ENCODE data around the gene ATP6AP2. TPM values are rescaled to one million over a fixed set of nuclear protein-coding genes. Genes with fewer than 3 reads are reported as not detected.

The ATP6AP2 gene
- total and polyA plus RNA-seq, 2 experiments from 2014 or later: 50.5 to 164 TPM

GRCh38 chrX:40632199-40632598, 51.4 kb downstream of the ATP6AP2 start:
- no peaks in the 10 kb centered on the region for H3K9me3 ChIP-seq (ENCODE audit: low read depth)
- peaks cover 12% of the 10 kb centered on the region for H3K36me3 ChIP-seq
- no peaks in the 10 kb centered on the region for H3K4me1 ChIP-seq (ENCODE audit: low read depth)
- no peak for DNase-seq (ENCODE audit: low read depth in 1 of 2, low spot score in 1 of 2)
- no peaks in the 10 kb centered on the region for H3K27me3 ChIP-seq
- TF ChIP-seq CTCF (IDR thresholded peaks at IDR 0.05; ENCODE audit: low read depth, low read length): no peak
- H3K27ac ChIP-seq: no peak overlapping the region
- no peak overlapping the region for H3K4me3 ChIP-seq

GRCh38 chrX:40637687-40638086, 56.9 kb downstream of the ATP6AP2 start:
- Histone ChIP-seq H3K4me1 (ENCODE audit: low read depth) (no peaks in the 10 kb centered on the region), H3K36me3 (peaks cover 7% of the 10 kb centered on the region), H3K27ac (no peak overlapping the region), H3K27me3 (no peaks in the 10 kb centered on the region), H3K9me3 (ENCODE audit: low read depth) (no peaks in the 10 kb centered on the region), H3K4me3 (no peak overlapping the region)
- no peak for DNase-seq (ENCODE audit: low read depth in 1 of 2, low spot score in 1 of 2)
- no peak for TF ChIP-seq CTCF (IDR thresholded peaks at IDR 0.05; ENCODE audit: low read depth, low read length)

GRCh38 chrX:40644176-40644575, 63.4 kb downstream of the ATP6AP2 start:
- Histone ChIP-seq H3K4me1 (ENCODE audit: low read depth) (no peaks in the 10 kb centered on the region), H3K36me3 (no peaks in the 10 kb centered on the region), H3K9me3 (ENCODE audit: low read depth) (no peaks in the 10 kb centered on the region), H3K27ac (no peak overlapping the region), H3K27me3 (no peaks in the 10 kb centered on the region), H3K4me3 (no peak overlapping the region)
- no peak for TF ChIP-seq CTCF (IDR thresholded peaks at IDR 0.05; ENCODE audit: low read depth, low read length)
- DNase-seq (ENCODE audit: low read depth in 1 of 2, low spot score in 1 of 2): peak in 1 of 2 donors; percentile 78

- Histone ChIP-seq H3K27ac (no peak overlapping the region), H3K4me3 (no peak overlapping the region), H3K4me1 (ENCODE audit: low read depth) (no peaks in the 10 kb centered on the region), H3K36me3 (no peaks in the 10 kb centered on the region), H3K9me3 (ENCODE audit: low read depth) (no peaks in the 10 kb centered on the region), H3K27me3 (no peaks in the 10 kb centered on the region)
- peak in 1 of 2 donors; percentile 73 for DNase-seq (ENCODE audit: low read depth in 1 of 2, low spot score in 1 of 2)
- TF ChIP-seq CTCF (IDR thresholded peaks at IDR 0.05; ENCODE audit: low read depth, low read length): no peak
Measured at GRCh38 chrX:40644821-40645358, 64.1 kb downstream of the ATP6AP2 start.

GRCh38 chrX:40646489-40647306, 65.9 kb downstream of the ATP6AP2 start:
- Histone ChIP-seq H3K4me3 (peak overlapping the region; percentile 50), H3K27me3 (no peaks in the 10 kb centered on the region), H3K36me3 (no peaks in the 10 kb centered on the region), H3K9me3 (ENCODE audit: low read depth) (no peaks in the 10 kb centered on the region), H3K27ac (peak overlapping the region; percentile 25), H3K4me1 (ENCODE audit: low read depth) (no peaks in the 10 kb centered on the region)
- peak; percentile 13 to 20 for DNase-seq (ENCODE audit: low read depth in 1 of 2, low spot score in 1 of 2)
- no peak for TF ChIP-seq CTCF (IDR thresholded peaks at IDR 0.05; ENCODE audit: low read depth, low read length)

Measured in cardiac muscle cell (in vitro differentiated cells and primary cell).